ENCODE data around the gene RBBP8.
"Not testable (repeated sequence)": the region's sequence is repeated elsewhere in the genome, so short reads cannot be mapped to it uniquely, and the experiment has no call there.

Gene RBBP8

GRCh38 chr18:22933206-22933965 lies at the start of gene RBBP8:
RBBP8 (plus strand) TSS chr18:22933328; CDS start chr18:22936852, 3,524 bp downstream.
- DNase-seq: peak; percentile 82

GRCh38 chr18:22883827-22884226 lies 49.3 kb upstream of the RBBP8 start:
- DNase-seq: no peak

DNA sequence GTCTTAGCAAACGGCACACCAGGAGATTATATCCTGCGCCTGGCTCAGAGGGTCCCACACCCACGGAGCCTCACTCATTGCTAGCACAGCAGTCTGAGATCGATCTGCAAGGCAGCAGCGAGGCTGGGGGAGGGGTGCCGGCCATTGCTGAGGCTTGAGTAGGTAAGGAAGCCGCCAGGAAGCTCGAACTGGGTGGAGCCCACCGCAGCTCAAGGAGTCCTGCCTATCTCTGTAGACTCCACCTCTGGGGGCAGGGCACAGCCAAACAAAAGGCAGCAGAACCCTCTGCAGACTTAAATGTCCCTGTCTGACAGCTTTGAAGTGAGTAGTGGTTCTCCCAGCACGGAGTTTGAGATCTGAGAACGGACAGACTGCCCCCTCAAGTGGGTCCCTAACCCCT lies 47.4 kb upstream of the RBBP8 start:
- DNase-seq: not testable (repeated sequence)

- no peak for DNase-seq
These were observed 33.7 kb upstream of the RBBP8 start for GRCh38 chr18:22899421-22899820.

GRCh38 chr18:22900558-22901238 lies 32.4 kb upstream of the RBBP8 start:
- peak; percentile 93 for DNase-seq

GRCh38 chr18:22902093-22902492 lies 31.0 kb upstream of the RBBP8 start:
- no peak for DNase-seq

GRCh38 chr18:22903248-22903647 lies 29.9 kb upstream of the RBBP8 start:
- DNase-seq: not testable (repeated sequence)

DNA sequence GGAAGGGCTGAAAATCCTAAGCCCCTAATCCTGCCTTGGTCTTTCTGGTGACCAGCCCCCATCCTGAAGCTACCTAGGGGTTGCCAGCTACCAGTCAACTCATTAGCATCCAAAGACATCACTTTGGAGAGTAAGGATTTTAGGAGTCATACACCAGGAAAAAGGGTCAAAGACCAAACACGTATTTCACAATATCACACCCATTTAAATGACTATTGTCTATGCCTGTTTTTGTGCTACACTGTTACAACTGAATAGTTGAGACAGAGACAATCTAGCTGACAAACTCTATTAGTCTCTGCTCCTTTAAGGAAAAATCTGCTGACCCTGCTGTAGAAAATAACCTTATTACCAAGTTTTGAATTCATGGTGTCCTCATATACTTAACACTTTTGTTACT lies 21.0 kb upstream of the RBBP8 start:
- no peak for DNase-seq

GRCh38 chr18:22912835-22913234 lies 20.3 kb upstream of the RBBP8 start:
- no peak for DNase-seq

DNA sequence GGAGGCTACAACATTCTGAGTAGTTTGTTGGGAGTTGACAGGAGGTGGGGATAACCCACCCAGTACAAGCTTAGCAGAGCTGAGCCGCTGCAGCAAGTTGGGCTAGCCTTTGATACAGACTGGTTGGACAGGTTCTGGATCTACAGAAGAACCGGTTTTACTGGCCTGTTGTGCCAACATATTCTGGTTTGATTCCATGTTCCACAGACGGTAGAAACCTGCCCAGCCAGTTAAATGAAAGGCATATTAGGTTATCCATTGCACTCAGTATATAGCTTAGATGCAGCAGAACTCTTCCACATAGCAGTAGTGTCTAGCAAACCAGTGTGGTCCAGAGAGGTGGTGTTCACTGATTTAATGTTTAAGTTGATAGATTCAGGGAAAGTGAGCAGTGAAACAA lies 19.3 kb upstream of the RBBP8 start:
- peak; percentile 91 for DNase-seq

GRCh38 chr18:22914633-22915032 lies 18.5 kb upstream of the RBBP8 start:
- DNase-seq: no peak

- DNase-seq: no peak
These were observed 17.8 kb upstream of the RBBP8 start for GRCh38 chr18:22915337-22915736.

DNA sequence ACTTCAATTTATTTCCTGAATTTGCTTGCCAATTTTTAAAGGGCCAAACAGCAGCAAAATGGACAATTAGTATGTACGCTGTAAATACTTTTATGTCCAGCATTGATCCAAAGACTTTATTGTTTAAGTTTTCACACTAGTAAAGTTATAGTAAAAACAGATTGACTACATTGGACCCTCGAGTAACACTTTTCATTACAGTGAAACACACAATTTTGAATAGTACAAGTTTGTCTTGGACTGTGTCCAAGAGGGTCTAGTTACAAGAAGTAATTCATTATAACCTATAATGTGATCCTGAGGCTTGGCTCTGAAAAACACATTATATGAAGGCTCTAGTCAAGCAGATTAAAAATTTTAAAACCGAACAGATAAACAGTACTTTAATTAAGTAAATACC lies 11.4 kb upstream of the RBBP8 start:
- DNase-seq: peak; percentile 48

DNA sequence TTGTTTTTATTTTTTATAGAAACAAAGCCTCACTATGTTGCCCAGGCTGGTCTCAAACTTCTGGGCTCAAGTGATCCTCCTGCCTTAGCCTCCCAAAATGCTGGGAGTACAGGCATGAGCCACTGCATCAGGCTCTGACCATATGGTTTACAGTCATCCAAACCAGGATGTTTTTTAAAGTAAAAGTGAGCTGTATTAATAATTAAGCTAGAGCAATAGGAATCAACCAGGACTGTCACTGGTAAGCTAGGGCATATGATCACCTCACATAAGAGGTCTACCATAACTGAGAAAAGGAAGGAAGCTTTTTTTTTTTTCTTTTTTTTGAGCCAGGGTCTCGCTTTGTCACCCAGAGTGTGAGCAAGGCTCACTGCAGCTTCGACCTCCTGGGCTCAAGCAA lies 8.5 kb upstream of the RBBP8 start:
- DNase-seq: no peak

DNA sequence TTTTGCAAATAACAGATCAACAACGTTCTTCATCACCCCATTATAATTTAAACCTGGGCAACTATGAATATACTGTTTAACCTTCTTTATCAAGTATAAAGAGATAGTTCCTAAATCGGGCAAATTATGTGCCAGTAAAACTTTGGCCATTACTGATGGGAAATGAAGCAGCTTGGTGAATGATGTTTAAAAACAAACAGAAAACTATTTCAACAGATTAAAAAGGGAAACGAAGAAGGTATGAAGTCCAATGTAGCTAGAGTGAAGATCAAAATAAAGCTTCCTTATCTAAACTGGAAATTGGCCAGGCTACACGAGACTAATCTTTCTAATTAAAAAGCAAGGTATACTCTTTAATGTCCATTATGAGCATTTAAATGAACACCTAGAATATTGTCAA lies 6.7 kb upstream of the RBBP8 start:
- no peak for DNase-seq

GRCh38 chr18:22928339-22928738 lies 4.8 kb upstream of the RBBP8 start:
- no peak for DNase-seq

GRCh38 chr18:22930089-22930713 lies 2.9 kb upstream of the RBBP8 start:
- peak; percentile 42 for DNase-seq

GRCh38 chr18:22932885-22933205 lies 283 bp upstream of the RBBP8 start:
- no peak for DNase-seq

GRCh38 chr18:22933966-22934423 lies 867 bp downstream of the RBBP8 start:
- DNase-seq: peak; percentile 75

- DNase-seq: no peak
These were observed 1.7 kb downstream of the RBBP8 start for GRCh38 chr18:22934789-22935188.

DNA sequence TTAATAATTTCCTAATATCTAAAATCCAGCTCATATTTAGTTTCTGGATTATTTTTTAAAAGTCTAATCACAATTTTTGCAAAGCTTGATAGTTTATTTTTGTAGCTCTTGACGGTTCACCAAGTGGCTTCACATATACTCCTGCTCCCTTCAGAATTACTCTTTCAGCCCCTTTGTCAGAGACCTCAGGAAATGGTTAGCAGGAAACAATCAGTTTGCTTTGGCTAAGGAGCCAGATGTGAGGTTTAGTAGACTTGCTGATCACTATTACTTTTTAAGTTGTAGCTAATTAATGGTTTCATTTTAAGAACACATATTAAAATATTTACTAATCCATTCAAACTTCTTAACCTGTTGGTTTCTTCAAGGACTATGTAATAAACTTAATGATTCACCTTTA lies 2.3 kb downstream of the RBBP8 start:
- peak; percentile 13 for DNase-seq

DNA sequence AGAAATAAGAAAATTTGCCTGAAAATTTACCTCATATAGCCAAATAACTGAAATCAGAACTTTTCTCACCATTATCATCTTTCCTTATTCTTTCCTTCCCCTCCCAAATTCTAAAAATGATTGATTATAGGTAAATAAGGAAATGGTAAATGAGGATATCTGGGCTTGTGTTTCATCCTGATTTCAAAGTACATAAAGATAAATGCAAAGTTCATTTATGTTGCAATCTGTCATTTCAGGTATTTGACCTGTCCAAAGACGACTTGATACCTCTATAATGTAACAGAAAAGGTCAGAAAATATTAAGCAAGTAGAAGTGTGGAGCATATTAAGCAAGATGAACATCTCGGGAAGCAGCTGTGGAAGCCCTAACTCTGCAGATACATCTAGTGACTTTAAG lies 3.4 kb downstream of the RBBP8 start:
- DNase-seq: no peak

- DNase-seq: no peak
These were observed 6.5 kb downstream of the RBBP8 start for GRCh38 chr18:22939649-22940048.

GRCh38 chr18:22943847-22944246 lies 10.7 kb downstream of the RBBP8 start:
- no peak for DNase-seq
